ENCODE data around the gene MYRIP. TPM values are rescaled to one million over a fixed set of nuclear protein-coding genes. Genes with fewer than 3 reads are reported as not detected.

Gene MYRIP
- total RNA-seq, 1 experiment from 2014 or later, result 0.44 TPM

- ATAC-seq, result no peak
- H3K4me1 ChIP-seq (ENCODE audit: control insufficient read depth in 1 of 2, insufficient read depth in 2 of 2, low read length in 2 of 2), result peaks cover 0 to 5% of the 10 kb centered on the region in 2 experiments; a peak in 1 of 4 replicates
Measured at GRCh38 chr3:40189118-40189517, 379.7 kb downstream of the MYRIP start.

More at GRCh38 chr3:40189118-40189517, 379.7 kb downstream of the MYRIP start:
- no peak overlapping the region for H3K9ac ChIP-seq (ENCODE audit: low read length)
- H3K27ac ChIP-seq (ENCODE audit: low read depth, low read length), result no peak overlapping the region
- H3K79me2 ChIP-seq (ENCODE audit: insufficient read depth, low read length), result no peaks in the 10 kb centered on the region
- no peak overlapping the region for H2AFZ ChIP-seq (ENCODE audit: low read depth, low read length, poor library complexity, severe bottlenecking)
- H3K4me3 ChIP-seq (replicated peaks in 1 of 2; ENCODE audit: low read depth in 1 of 2, low read length in 2 of 2), result no peak overlapping the region
- no peaks in the 10 kb centered on the region for H3K9me3 ChIP-seq (ENCODE audit: control insufficient read depth in 1 of 2, insufficient read depth in 1 of 2, low read depth in 1 of 2, low read length in 2 of 2)
- no peaks in the 10 kb centered on the region for H3K36me3 ChIP-seq (ENCODE audit: control insufficient read depth in 1 of 2, insufficient read depth in 2 of 2, low read length in 2 of 2)
- TF ChIP-seq ZBTB33 (IDR thresholded peaks at IDR 0.05; ENCODE audit: extremely low read depth, insufficient replicate concordance, low read length) (no peak), ATF3 (IDR thresholded peaks at IDR 0.05) (no peak), MAX (IDR thresholded peaks at IDR 0.05) (no peak), ZNF274 (IDR thresholded peaks at IDR 0.05; ENCODE audit: low read depth, low read length) (no peak), JUND (IDR thresholded peaks at IDR 0.05) (no peak), ZFX (IDR thresholded peaks at IDR 0.05) (no peak), EZH2 (IDR thresholded peaks at IDR 0.05) (no peak), ELF1 (IDR thresholded peaks at IDR 0.05; ENCODE audit: borderline replicate concordance, low read depth) (no peak)
- intact Hi-C loops (cut with micrococcal nuclease), result no loop called here
- no TSS peak for BruUV-seq (replicated peaks)
- H3K4me2 ChIP-seq (ENCODE audit: low read length), result no peak overlapping the region
- ChIA-PET RAD21 (ENCODE audit: low non-redundant PET in 1 of 2, low total read pairs in 2 of 2, uncharacterized antibody in 2 of 2, unreplicated experiment in 2 of 2) (no interaction called here), POLR2A (no interaction called here), CTCF (interaction anchor here (1.1 kb wide), 1 partner anchor 120 kb away, joined by 3 read pairs; no protein-coding TSS in a partner anchor)
- no peaks in the 10 kb centered on the region for H3K27me3 ChIP-seq (ENCODE audit: insufficient read depth, low read length)
- no peaks in the 10 kb centered on the region for H3K9me2 ChIP-seq (ENCODE audit: insufficient read depth)
- no peak for DNase-seq (ENCODE audit: low read depth, low spot score)
- H4K20me1 ChIP-seq (ENCODE audit: insufficient read depth), result no peaks in the 10 kb centered on the region

Data from HCT116 (cell line).